A549 (cell line): Measurements from ENCODE around the gene DLL4. TPM values are rescaled to one million over a fixed set of nuclear protein-coding genes. Genes with fewer than 3 reads are reported as not detected.

Source experiments
- ATAC-seq, 2 experiments: fragments of 200-7000 bp in 1 of 2; fragments of >200 bp in 1 of 2; cut with Nextera tagmentation in 1 of 2; cut with Tn5 transposase in 1 of 2; 3 replicates each; pipeline versions ENCODE4 v1.8.0 to v1.9.1; 2018 to 2020; ENCODE audit warnings: mild to moderate bottlenecking in 1 of 2, moderate library complexity in 1 of 2
- CTCF ChIA-PET: fragments of 300-600 bp; sonication (Branson Sonifier 250); formaldehyde crosslinking; extraction: SDS; loops from one replicate; lab custom pipeline; 2021; ENCODE audit warnings: antibody characterized with exemption, inconsistent platforms; lab: Yijun Ruan, JAX
- POLR2A ChIA-PET: fragments of 350-600 bp; formaldehyde crosslinking; extraction: SDS; loops from one replicate; lab custom pipeline; 2021; ENCODE audit warnings: antibody characterized with exemption, inconsistent platforms; lab: Yijun Ruan, JAX
- DNase-seq, 2 experiments: peaks; one replicate each; pipeline versions ENCODE4 v3.0.0 to v3.0.0-alpha.2; 2011 to 2016; ENCODE audit warnings: low read depth in 1 of 2, low spot score in 1 of 2
- FAIRE-seq: peaks from 2 replicates; lab custom pipeline; 2011; peaks lifted over from hg19 to GRCh38; lab: Jason Lieb, UNC
- H3K27ac ChIP-seq, 2 experiments: fragments of >200 bp; sonication (Bioruptor Twin); formaldehyde crosslinking; 3 replicates each; pipeline ENCODE4 v1.5.1; 2016 to 2017
- H3K4me1 ChIP-seq: fragments of >200 bp; sonication (Bioruptor Twin); formaldehyde crosslinking; 3 replicates; pipeline ENCODE4 v1.6.1; 2016
- H3K4me2 ChIP-seq: fragments of >200 bp; sonication (Bioruptor Twin); formaldehyde crosslinking; 3 replicates; pipeline ENCODE4 v1.6.1; 2016
- H3K4me3 ChIP-seq: fragments of >200 bp; sonication (Bioruptor Twin); formaldehyde crosslinking; 3 replicates; pipeline ENCODE4 v1.5.1; 2016
- H3K9me3 ChIP-seq: fragments of >200 bp; sonication (Bioruptor Twin); formaldehyde crosslinking; 3 replicates; pipeline ENCODE4 v1.6.1; 2016
- BHLHE40 ChIP-seq: IDR thresholded peaks from 2 replicates; pipeline ENCODE4 v1.6.1; 2012; ENCODE audit warnings: low read depth, low read length, inconsistent platforms
- CBX2 ChIP-seq: fragments of 200-600 bp; sonication (generic); IDR thresholded peaks from 2 replicates; pipeline ENCODE4 v1.6.1; 2016; ENCODE audit warnings: low read depth, mild to moderate bottlenecking, borderline replicate concordance
- CBX8 ChIP-seq: fragments of 200-600 bp; sonication (generic); IDR thresholded peaks from 2 replicates; pipeline ENCODE4 v1.6.1; 2016
- CHD2 ChIP-seq: fragments of 150-350 bp; IDR thresholded peaks from 2 replicates; pipeline ENCODE4 v1.6.1; 2014; ENCODE audit warnings: low read length; ENCODE audit not compliant: partially characterized antibody
- CHD4 ChIP-seq: fragments of 200-600 bp; sonication (generic); IDR thresholded peaks from 2 replicates; pipeline ENCODE4 v1.6.1; 2016; ENCODE audit warnings: antibody characterized with exemption, mild to moderate bottlenecking, borderline replicate concordance
- E2F6 ChIP-seq: IDR thresholded peaks from 2 replicates; pipeline ENCODE4 v1.6.1; 2012; ENCODE audit warnings: low read depth, borderline replicate concordance
- EHMT2 ChIP-seq: fragments of 200-600 bp; sonication (generic); IDR thresholded peaks from 2 replicates; pipeline ENCODE4 v1.6.1; 2016; ENCODE audit warnings: antibody characterized with exemption, low read depth, mild to moderate bottlenecking, moderate library complexity
- EP300 ChIP-seq, 2 experiments: fragments of >200 bp; sonication (Bioruptor Twin); formaldehyde crosslinking; IDR thresholded peaks; 2 replicates in 1 of 2; 3 replicates in 1 of 2; pipeline ENCODE4 v1.6.1; 2016 to 2017
- ESRRA ChIP-seq: fragments of 150-350 bp; IDR thresholded peaks from 2 replicates; pipeline ENCODE4 v1.6.1; 2014; ENCODE audit warnings: mild to moderate bottlenecking, low read length, borderline replicate concordance
- FOSB ChIP-seq: fragments of 250-450 bp; sonication (Bioruptor Pico); IDR thresholded peaks from 2 replicates; pipeline ENCODE4 v1.5.0; 2020; ENCODE audit warnings: mild to moderate bottlenecking, moderate library complexity
- FOSL2 ChIP-seq, 2 experiments: fragments of 450-650 bp in 1 of 2; fragments of >200 bp in 1 of 2; sonication (Bioruptor Twin) in 1 of 2; formaldehyde crosslinking; IDR thresholded peaks; 2 replicates each; pipeline versions ENCODE4 v1.5.0 to v1.6.1; 2016 to 2020; ENCODE audit warnings: mild to moderate bottlenecking in 1 of 2, moderate library complexity in 1 of 2
- GATA3 ChIP-seq: IDR thresholded peaks from 2 replicates; pipeline ENCODE4 v1.6.1; 2012; ENCODE audit warnings: borderline replicate concordance
- HES2 ChIP-seq: fragments of >200 bp; sonication (Bioruptor Twin); formaldehyde crosslinking; IDR thresholded peaks from 2 replicates; pipeline ENCODE4 v1.6.1; 2016
- HOXB13 ChIP-seq: fragments of 250-450 bp; sonication (Bioruptor Pico); IDR thresholded peaks from 2 replicates; pipeline ENCODE4 v1.5.0; 2020; ENCODE audit warnings: low read depth, mild to moderate bottlenecking, moderate library complexity
- JUN ChIP-seq, 2 experiments: fragments of >200 bp; sonication (Bioruptor Twin); formaldehyde crosslinking; IDR thresholded peaks; 2 replicates in 1 of 2; 3 replicates in 1 of 2; pipeline ENCODE4 v1.6.1; 2016 to 2017
- KDM5A ChIP-seq: fragments of 200-600 bp; sonication (generic); IDR thresholded peaks from 2 replicates; pipeline ENCODE4 v1.6.1; 2016; ENCODE audit warnings: antibody characterized with exemption, mild to moderate bottlenecking
- MAFK ChIP-seq: fragments of 450-650 bp; IDR thresholded peaks from 2 replicates; pipeline ENCODE4 v1.6.1; 2014; ENCODE audit not compliant: partially characterized antibody
- MAX ChIP-seq: IDR thresholded peaks from 2 replicates; pipeline ENCODE4 v1.6.1; 2012
- MAZ ChIP-seq: fragments of 150-350 bp; IDR thresholded peaks from 2 replicates; pipeline ENCODE4 v1.6.1; 2014; ENCODE audit warnings: antibody characterized with exemption, low read depth, low read length, borderline replicate concordance
- NFE2L2 ChIP-seq: fragments of 150-350 bp; conservative IDR thresholded peaks from 2 replicates; pipeline ENCODE4 v1.6.1; 2014; ENCODE audit warnings: low read length
- NPAS2 ChIP-seq: fragments of 250-450 bp; sonication (Bioruptor Pico); IDR thresholded peaks from 2 replicates; pipeline ENCODE4 v1.8.0; 2022; ENCODE audit warnings: mild to moderate bottlenecking, moderate library complexity, borderline replicate concordance
- POLR2AphosphoS2 ChIP-seq: conservative IDR thresholded peaks from 2 replicates; pipeline ENCODE4 v1.6.1; 2012; ENCODE audit warnings: low read length, improper control_type of control experiment, inconsistent platforms
- RAD21 ChIP-seq, 2 experiments: fragments of >200 bp in 1 of 2; sonication (Bioruptor Twin) in 1 of 2; formaldehyde crosslinking in 1 of 2; IDR thresholded peaks in 1 of 2; conservative IDR thresholded peaks in 1 of 2; 2 replicates in 1 of 2; 3 replicates in 1 of 2; pipeline ENCODE4 v1.6.1; 2012 to 2018; ENCODE audit warnings: inconsistent platforms in 1 of 2
- RCOR1 ChIP-seq: fragments of 150-350 bp; IDR thresholded peaks from 2 replicates; pipeline ENCODE4 v1.6.1; 2014; ENCODE audit warnings: antibody characterized with exemption, low read length, low read depth
- RNF2 ChIP-seq: fragments of 200-600 bp; sonication (generic); IDR thresholded peaks from 2 replicates; pipeline ENCODE4 v1.6.1; 2016; ENCODE audit warnings: low read depth, mild to moderate bottlenecking, antibody characterized with exemption, moderate library complexity, borderline replicate concordance
- SREBF2 ChIP-seq: fragments of 450-650 bp; IDR thresholded peaks from 2 replicates; pipeline ENCODE4 v1.6.1; 2014; ENCODE audit warnings: mild to moderate bottlenecking, moderate library complexity
- TFCP2L1 ChIP-seq: fragments of 250-450 bp; sonication (Bioruptor Pico); IDR thresholded peaks from 2 replicates; pipeline ENCODE4 v1.5.0; 2021; ENCODE audit warnings: mild to moderate bottlenecking
- ZC3H11A ChIP-seq: fragments of 450-650 bp; IDR thresholded peaks from 2 replicates; pipeline ENCODE4 v1.6.1; 2014; ENCODE audit warnings: antibody characterized with exemption, mild to moderate bottlenecking
- ZFP36 ChIP-seq: fragments of 450-650 bp; IDR thresholded peaks from 2 replicates; pipeline ENCODE4 v1.6.1; 2014; ENCODE audit warnings: borderline replicate concordance; ENCODE audit not compliant: partially characterized antibody
- ZNF302 ChIP-seq: fragments of 250-450 bp; sonication (Bioruptor Pico); IDR thresholded peaks from 2 replicates; pipeline ENCODE4 v1.9.0; 2021; ENCODE audit warnings: inconsistent platforms, mild to moderate bottlenecking, moderate library complexity
- WGBS: methylation state at CpG from one replicate; pipeline ENCODE4 v1.1.6; 2017; ENCODE audit errors: missing lambda C conversion rate; 5-methylcytosine and 5-hydroxymethylcytosine counted together
- polyA plus RNA-seq, 4 experiments: library from polyadenylated mRNA; depleted of rRNA in 3 of 4; stranded (reverse); fragments of >200 nt; fragmentation: RNase III in 1 of 4; extraction: RNeasy Plus Mini Kit Qiagen cat#74134 plus additional on column Dnase treatment in 1 of 4; gene quantifications; 2 replicates in 3 of 4; 3 replicates in 1 of 4; pipeline ENCODE4 v1.2.3, GENCODE V29; 2011 to 2017
- TF ChIP-seq, protein P1 (sequence below): fragments of 150-350 bp; IDR thresholded peaks from 2 replicates; pipeline ENCODE4 v1.6.1; 2014; ENCODE audit warnings: low read depth, mild to moderate bottlenecking, low read length
- TF ChIP-seq, protein P2 (sequence below): fragments of 450-650 bp; IDR thresholded peaks from 2 replicates; pipeline ENCODE4 v1.6.1; 2014; ENCODE audit warnings: antibody characterized with exemption

Gene DLL4
- polyA plus RNA-seq, 2 of the 4 experiments (the other 2 are of a cell fraction): 0.09 to 0.28 TPM

DNA sequence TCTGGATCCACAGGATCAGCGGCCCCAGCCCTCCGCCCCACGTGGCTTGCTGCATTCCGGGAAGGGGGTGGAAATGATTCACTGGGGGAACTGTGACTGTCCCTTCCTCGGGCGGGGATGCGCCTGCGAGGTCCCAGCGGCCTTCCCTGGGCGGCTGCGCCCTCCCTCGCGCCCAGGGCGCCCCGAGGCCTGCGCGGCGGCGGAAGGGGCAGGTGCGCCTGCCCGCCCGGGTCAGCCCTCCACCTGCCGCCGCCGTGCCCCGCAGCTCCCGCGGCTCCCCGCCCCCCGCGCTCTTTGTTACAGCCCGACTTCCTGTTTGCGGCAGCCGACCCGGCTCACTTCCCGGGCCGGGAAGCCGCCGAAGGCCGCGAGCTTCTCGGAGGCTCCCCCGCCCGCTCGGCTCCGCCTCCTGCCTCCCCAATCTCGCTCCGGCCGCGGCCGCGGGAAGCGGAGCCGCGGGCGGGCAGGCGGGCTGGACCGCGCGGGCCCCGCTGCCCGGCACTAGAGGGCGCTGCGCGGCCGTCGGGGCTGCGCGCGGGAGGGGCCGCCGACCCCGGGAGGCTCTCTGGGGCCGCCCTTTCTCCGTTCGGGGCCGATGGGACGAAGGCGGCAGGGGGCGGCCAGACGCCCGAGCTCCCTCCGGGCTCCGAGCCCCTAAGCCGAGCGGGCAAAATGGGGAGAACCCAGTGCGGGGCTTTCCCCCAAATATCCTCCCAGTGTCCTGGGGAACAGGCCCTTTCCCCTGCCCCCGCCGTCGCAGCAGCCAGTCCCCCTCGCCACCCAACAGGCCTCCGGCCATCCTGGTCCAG is 12.6 kb downstream of the DLL4 start (continued):
- TF ChIP-seq MAX: 0 out of 2 replicates have a peak, but pooled peaks have one; percentile 34

DNA sequence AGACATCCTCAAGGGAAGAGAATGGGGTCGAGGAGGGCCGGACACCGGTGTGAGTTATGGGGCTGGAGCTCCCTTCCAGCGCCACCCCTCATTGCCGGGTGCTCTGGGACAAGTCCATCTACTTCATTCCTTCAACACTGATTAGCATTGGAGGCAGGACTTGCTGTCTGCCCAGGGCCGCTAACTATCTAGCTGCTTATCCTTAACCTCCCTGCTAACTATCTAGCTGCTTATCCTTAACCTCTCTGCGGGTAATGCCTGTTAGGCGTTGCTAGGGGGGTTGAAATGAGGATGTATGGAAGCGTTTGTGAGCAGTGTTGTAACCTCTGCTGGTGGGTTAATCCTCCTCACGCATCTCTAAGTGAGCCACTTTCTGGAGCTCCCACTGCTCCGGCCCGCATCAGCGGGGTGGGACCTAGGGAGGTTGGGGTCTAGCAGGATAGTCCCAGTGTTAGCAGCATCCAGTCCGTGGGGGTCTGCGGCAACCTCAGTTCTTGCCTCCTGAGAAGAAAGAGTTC is 13.3 kb downstream of the DLL4 start:
- ATAC-seq: no peak

GRCh38 chr15:40942878-40943277 is 13.7 kb downstream of the DLL4 start:
- H3K9me3 ChIP-seq: no peaks in the 10 kb centered on the region
- H3K27ac ChIP-seq: peak overlapping the region in 1 of 2 experiments; percentile 89; a peak in 3 of 6 replicates
- ATAC-seq (no peak), DNase-seq (no peak), FAIRE-seq (no peak)
- H3K4me2 ChIP-seq: peak overlapping the region; percentile 95; the same call in 2 of the 3 replicates
- H3K4me1 ChIP-seq: peaks cover 16% of the 10 kb centered on the region
- no peak overlapping the region for H3K4me3 ChIP-seq
- POLR2A ChIA-PET: interaction anchor here (1.2 to 3.1 kb wide), 2 partner anchors 10 to 79 kb away, joined by 3 to 29 read pairs; partner anchors contain the start of gene CHAC1
- WGBS: 93% methylated on average over 12 of the region's 12 CpGs
- CTCF ChIA-PET: interaction anchor here (0.9 to 5.9 kb wide), 28 partner anchors 11 to 288 kb away, joined by 3 to 76 read pairs (median 8); partner anchors contain the start of genes CHAC1, CHP1, DLL4 and EXD1
- TF ChIP-seq GATA3: no peak
- TF ChIP-seq CHD2: no peak
- no peak for TF ChIP-seq ZC3H11A
- no peak for TF ChIP-seq RNF2
- no peak for TF ChIP-seq SREBF2
- TF ChIP-seq FOSL2 (IDR thresholded peaks at IDR 0.05): no peak
- no peak for TF ChIP-seq FOSL2 (CRISPR knock-in tag; IDR thresholded peaks at IDR 0.05)
- no peak for TF ChIP-seq POLR2AphosphoS2
- TF ChIP-seq MAFK: no peak
- TF ChIP-seq, protein P1, sequence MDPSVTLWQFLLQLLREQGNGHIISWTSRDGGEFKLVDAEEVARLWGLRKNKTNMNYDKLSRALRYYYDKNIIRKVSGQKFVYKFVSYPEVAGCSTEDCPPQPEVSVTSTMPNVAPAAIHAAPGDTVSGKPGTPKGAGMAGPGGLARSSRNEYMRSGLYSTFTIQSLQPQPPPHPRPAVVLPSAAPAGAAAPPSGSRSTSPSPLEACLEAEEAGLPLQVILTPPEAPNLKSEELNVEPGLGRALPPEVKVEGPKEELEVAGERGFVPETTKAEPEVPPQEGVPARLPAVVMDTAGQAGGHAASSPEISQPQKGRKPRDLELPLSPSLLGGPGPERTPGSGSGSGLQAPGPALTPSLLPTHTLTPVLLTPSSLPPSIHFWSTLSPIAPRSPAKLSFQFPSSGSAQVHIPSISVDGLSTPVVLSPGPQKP: no peak
- no peak for TF ChIP-seq RCOR1
- no peak for TF ChIP-seq KDM5A
- TF ChIP-seq, protein P2, sequence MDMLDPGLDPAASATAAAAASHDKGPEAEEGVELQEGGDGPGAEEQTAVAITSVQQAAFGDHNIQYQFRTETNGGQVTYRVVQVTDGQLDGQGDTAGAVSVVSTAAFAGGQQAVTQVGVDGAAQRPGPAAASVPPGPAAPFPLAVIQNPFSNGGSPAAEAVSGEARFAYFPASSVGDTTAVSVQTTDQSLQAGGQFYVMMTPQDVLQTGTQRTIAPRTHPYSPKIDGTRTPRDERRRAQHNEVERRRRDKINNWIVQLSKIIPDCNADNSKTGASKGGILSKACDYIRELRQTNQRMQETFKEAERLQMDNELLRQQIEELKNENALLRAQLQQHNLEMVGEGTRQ: no peak
- TF ChIP-seq TFCP2L1 (CRISPR knock-in tag): no peak
- no peak for TF ChIP-seq CHD4
- TF ChIP-seq HOXB13 (CRISPR knock-in tag): no peak
- no peak for TF ChIP-seq NPAS2 (CRISPR knock-in tag)
- TF ChIP-seq CBX8: no peak

More for the DNA sequence above, 13.3 kb downstream of the DLL4 start:
- Histone ChIP-seq H3K4me2 (peak overlapping the region; percentile 95), H3K27ac (peak overlapping the region; percentile 89 to 94), H3K4me1 (peaks cover 18% of the 10 kb centered on the region), H3K9me3 (no peaks in the 10 kb centered on the region), H3K4me3 (peak overlapping the region; percentile 61)
- FAIRE-seq (no peak), DNase-seq (no peak)
- POLR2A ChIA-PET: interaction anchor here (0.5 to 3.1 kb wide), 4 partner anchors 11 to 317 kb away, joined by 3 to 29 read pairs (median 10); partner anchors contain the start of genes CHAC1 and DLL4
- 76% methylated on average over 14 of the region's 15 CpGs for WGBS
- TF ChIP-seq FOSB (CRISPR knock-in tag) (no peak), ZNF302 (no peak), EHMT2 (no peak), NPAS2 (CRISPR knock-in tag) (no peak), MAZ (no peak), JUN (IDR thresholded peaks at IDR 0.05) (no peak), RAD21 (conservative IDR thresholded peaks at IDR 0.05 in 1 of 2, IDR thresholded peaks at IDR 0.05 in 1 of 2) (no peak), ESRRA (no peak), E2F6 (no peak), NFE2L2 (no peak), BHLHE40 (no peak), ZFP36 (no peak), EP300 (IDR thresholded peaks at IDR 0.05) (no peak), POLR2AphosphoS2 (no peak), SREBF2 (no peak), CBX2 (no peak), HES2 (no peak)
- TF ChIP-seq, protein P1: no peak
- CTCF ChIA-PET: interaction anchor here (0.6 to 5.9 kb wide), 51 partner anchors 12 to 1806 kb away, joined by 3 to 76 read pairs (median 7); partner anchors contain the start of genes CHAC1, CHP1, DLL4 and EXD1
